OCI-LY1 (cell line): ENCODE data around the gene ADAMTS10.

Experiments
- H2AFZ ChIP-seq: fragments of 200-600 bp; sonication (generic), shearing (Covaris generic); 2 replicates; pipeline ENCODE4 v1.6.0; 2014; ENCODE audit warnings: antibody characterized with exemption, mild to moderate bottlenecking, low read length
- H3F3A ChIP-seq: fragments of 200-600 bp; sonication (generic), shearing (Covaris generic); 2 replicates; pipeline ENCODE4 v1.6.0; 2014; ENCODE audit warnings: mild to moderate bottlenecking, antibody characterized with exemption, low read length, moderate library complexity; ENCODE audit not compliant: insufficient read depth
- H3K27ac ChIP-seq: fragments of 200-600 bp; sonication (generic); 2 replicates; pipeline ENCODE4 v1.5.1; 2014; ENCODE audit warnings: low read length, mixed run types, mild to moderate bottlenecking, low read depth; ENCODE audit not compliant: poor library complexity, severe bottlenecking
- H3K27me3 ChIP-seq: fragments of 200-600 bp; sonication (generic); 2 replicates; pipeline ENCODE4 v1.6.0; 2014; ENCODE audit warnings: antibody characterized with exemption, mild to moderate bottlenecking, low read length, moderate library complexity; ENCODE audit not compliant: insufficient read depth
- H3K36me3 ChIP-seq: fragments of 200-600 bp; sonication (generic); 2 replicates; pipeline ENCODE4 v1.6.1; 2014; ENCODE audit warnings: mild to moderate bottlenecking, antibody characterized with exemption, low read length, moderate library complexity, mixed read lengths; ENCODE audit not compliant: insufficient read depth
- H3K4me1 ChIP-seq: fragments of 200-600 bp; sonication (generic); 2 replicates; pipeline ENCODE4 v1.5.1; 2014; ENCODE audit warnings: mild to moderate bottlenecking, low read length, moderate library complexity; ENCODE audit not compliant: insufficient read depth, severe bottlenecking
- H3K4me2 ChIP-seq: fragments of 200-600 bp; sonication (generic), shearing (Covaris generic); 2 replicates; pipeline ENCODE4 v1.6.1; 2014; ENCODE audit warnings: low read length
- H3K4me3 ChIP-seq: fragments of 200-600 bp; sonication (generic); 2 replicates; pipeline ENCODE4 v1.5.1; 2014; ENCODE audit warnings: low read length, low read depth, mild to moderate bottlenecking, mixed read lengths; ENCODE audit not compliant: poor library complexity, severe bottlenecking
- H3K79me2 ChIP-seq: fragments of 200-600 bp; shearing (Covaris generic); 2 replicates; pipeline ENCODE4 v1.6.1; 2016; ENCODE audit warnings: mixed run types, low read length, mixed read lengths; ENCODE audit not compliant: insufficient read depth
- H3K9ac ChIP-seq: fragments of 200-600 bp; sonication (generic), shearing (Covaris generic); 2 replicates; pipeline ENCODE4 v1.6.1; 2014; ENCODE audit warnings: mild to moderate bottlenecking, low read length, mixed read lengths
- H3K9me2 ChIP-seq: fragments of 200-600 bp; sonication (generic), shearing (Covaris generic); 2 replicates; pipeline ENCODE4 v1.6.1; 2014; ENCODE audit warnings: low read depth, mild to moderate bottlenecking, low read length, mixed read lengths
- H3K9me3 ChIP-seq: fragments of 200-600 bp; shearing (Covaris generic); 2 replicates; pipeline ENCODE4 v1.6.1; 2014; ENCODE audit warnings: low read length, mixed read lengths
- H4K20me1 ChIP-seq: fragments of 200-600 bp; sonication (generic), shearing (Covaris generic); 2 replicates; pipeline ENCODE4 v1.6.0; 2016; ENCODE audit warnings: mild to moderate bottlenecking, low read length; ENCODE audit not compliant: insufficient read depth
- EZH2 ChIP-seq: fragments of 200-600 bp; sonication (generic), shearing (Covaris generic); IDR thresholded peaks from 2 replicates; pipeline ENCODE4 v1.8.0; 2017; ENCODE audit warnings: borderline replicate concordance, mixed run types, mild to moderate bottlenecking, antibody characterized with exemption, low read length, moderate library complexity, mixed read lengths
- TF ChIP-seq, protein P1 (sequence below): fragments of 200-600 bp; sonication (generic), shearing (Covaris generic); IDR thresholded peaks from 2 replicates; pipeline ENCODE4 v1.5.1; 2017; ENCODE audit warnings: mild to moderate bottlenecking, antibody characterized with exemption, low read length, moderate library complexity, mixed read lengths

The ADAMTS10 gene

DNA sequence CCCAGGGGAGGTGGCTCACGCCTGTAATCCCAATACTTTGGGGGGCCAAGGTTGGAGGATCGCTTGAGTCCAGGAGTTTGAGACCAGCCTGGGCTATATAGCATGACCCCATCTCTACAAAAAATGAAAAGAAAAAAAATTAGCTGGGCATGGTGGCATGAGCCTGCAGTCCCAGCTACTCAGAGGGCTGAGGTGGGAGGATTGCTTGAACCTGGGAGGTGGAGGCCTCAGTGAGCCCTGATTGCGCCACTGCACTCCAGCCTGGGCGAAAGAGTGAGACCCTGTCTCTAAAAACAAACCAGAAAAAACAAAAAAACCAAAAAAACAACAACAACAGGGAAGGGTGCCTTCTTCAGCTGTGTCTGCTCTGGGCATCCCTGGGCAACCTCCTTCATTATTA is 32.8 kb downstream of the ADAMTS10 start:
- no peaks in the 10 kb centered on the region for H3K4me1 ChIP-seq
- H2AFZ ChIP-seq, result no peak overlapping the region
- no peaks in the 10 kb centered on the region for H4K20me1 ChIP-seq
- H3K36me3 ChIP-seq, result no peaks in the 10 kb centered on the region
- no peak overlapping the region for H3K4me3 ChIP-seq
- no peak overlapping the region for H3K27ac ChIP-seq
- no peaks in the 10 kb centered on the region for H3K79me2 ChIP-seq
- no peak overlapping the region for H3K9ac ChIP-seq
- H3K9me3 ChIP-seq, result no peaks in the 10 kb centered on the region
- TF ChIP-seq, protein P1, sequence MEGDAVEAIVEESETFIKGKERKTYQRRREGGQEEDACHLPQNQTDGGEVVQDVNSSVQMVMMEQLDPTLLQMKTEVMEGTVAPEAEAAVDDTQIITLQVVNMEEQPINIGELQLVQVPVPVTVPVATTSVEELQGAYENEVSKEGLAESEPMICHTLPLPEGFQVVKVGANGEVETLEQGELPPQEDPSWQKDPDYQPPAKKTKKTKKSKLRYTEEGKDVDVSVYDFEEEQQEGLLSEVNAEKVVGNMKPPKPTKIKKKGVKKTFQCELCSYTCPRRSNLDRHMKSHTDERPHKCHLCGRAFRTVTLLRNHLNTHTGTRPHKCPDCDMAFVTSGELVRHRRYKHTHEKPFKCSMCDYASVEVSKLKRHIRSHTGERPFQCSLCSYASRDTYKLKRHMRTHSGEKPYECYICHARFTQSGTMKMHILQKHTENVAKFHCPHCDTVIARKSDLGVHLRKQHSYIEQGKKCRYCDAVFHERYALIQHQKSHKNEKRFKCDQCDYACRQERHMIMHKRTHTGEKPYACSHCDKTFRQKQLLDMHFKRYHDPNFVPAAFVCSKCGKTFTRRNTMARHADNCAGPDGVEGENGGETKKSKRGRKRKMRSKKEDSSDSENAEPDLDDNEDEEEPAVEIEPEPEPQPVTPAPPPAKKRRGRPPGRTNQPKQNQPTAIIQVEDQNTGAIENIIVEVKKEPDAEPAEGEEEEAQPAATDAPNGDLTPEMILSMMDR, result no peak
- no peak for TF ChIP-seq EZH2
- no peak overlapping the region for H3K4me2 ChIP-seq
- no peaks in the 10 kb centered on the region for H3K9me2 ChIP-seq
- H3F3A ChIP-seq, result no peaks in the 10 kb centered on the region
- peaks cover 4% of the 10 kb centered on the region; the same call in 1 of the 2 replicates for H3K27me3 ChIP-seq

DNA sequence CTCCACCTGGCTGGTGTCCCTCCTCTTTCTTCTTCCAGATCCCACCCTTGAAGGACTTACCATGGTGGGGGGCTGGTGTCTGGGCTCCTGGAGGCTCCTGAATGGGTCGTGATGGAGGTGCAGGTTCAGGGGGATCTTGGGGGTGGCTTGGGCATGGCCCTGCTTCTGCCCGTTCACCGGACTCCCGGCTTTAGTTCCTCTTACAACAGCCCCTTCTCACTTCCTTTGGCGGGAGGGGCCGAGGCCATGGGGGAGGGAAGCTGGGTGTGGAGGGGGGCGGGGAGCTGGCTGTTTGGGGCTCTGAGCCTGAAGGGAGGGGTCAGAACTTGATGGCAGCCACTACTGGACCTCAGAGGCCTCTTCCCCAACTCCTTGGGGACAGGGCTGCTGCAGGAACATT is 33.3 kb downstream of the ADAMTS10 start, which contains the start of gene MYO1F:
Gene MYO1F (minus strand): TSS at position 196 of the 400 bp plus-strand sequence. CDS start 133 bp downstream, at position 63.
- no peak for TF ChIP-seq EZH2
- TF ChIP-seq, protein P1, result no peak
- no peak within 1 kb of the TSS for H3K4me3 ChIP-seq
- no peaks in the 10 kb centered on the region for H3K79me2 ChIP-seq
- H4K20me1 ChIP-seq, result no peaks in the 10 kb centered on the region
- H2AFZ ChIP-seq, result no peak within 1 kb of the TSS
- H3K9ac ChIP-seq, result no peak within 1 kb of the TSS
- no peaks in the 10 kb centered on the region for H3K9me2 ChIP-seq
- peaks cover 4% of the 10 kb centered on the region; the same call in 1 of the 2 replicates for H3K27me3 ChIP-seq
- H3K4me2 ChIP-seq, result no peak within 1 kb of the TSS
- H3K9me3 ChIP-seq, result no peaks in the 10 kb centered on the region
- no peaks in the 10 kb centered on the region for H3K4me1 ChIP-seq
- H3F3A ChIP-seq, result no peaks in the 10 kb centered on the region
- H3K36me3 ChIP-seq, result no peaks in the 10 kb centered on the region
- no peak within 1 kb of the TSS for H3K27ac ChIP-seq

DNA sequence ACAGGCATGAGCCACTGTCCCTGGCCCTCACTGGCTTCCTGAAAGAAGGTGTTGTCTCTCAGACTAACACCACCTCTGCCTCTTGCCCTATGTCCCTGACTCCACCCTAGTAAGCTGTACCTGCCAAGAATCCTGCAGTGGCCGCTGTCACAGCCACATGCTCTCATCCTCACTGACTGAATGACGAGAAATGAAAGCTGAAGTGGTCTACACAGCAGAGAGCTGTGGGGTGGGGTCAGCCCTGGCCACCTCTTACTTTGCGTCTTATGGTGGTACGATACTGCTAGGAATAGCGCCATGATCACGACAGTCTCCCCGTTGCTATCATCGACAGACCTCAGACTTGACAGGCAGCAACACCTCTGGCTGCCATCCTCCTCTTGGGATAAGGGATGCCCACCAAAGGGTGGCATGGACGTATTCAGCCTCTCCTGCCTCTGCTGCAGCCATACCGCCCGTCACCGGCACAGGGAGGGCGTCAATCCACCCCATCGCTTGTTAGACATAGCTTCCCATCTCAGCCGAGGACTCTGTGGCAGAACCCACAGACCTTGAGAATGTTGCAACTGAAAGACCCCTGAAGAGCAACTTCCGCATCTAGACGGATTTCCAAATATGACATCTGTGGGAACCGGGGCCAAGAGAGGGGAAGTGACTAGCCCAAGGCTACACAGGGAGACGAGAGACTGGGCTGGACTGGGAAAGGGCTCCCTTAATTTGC is 34.1 kb downstream of the ADAMTS10 start:
- H4K20me1 ChIP-seq, result no peaks in the 10 kb centered on the region
- no peaks in the 10 kb centered on the region for H3K4me1 ChIP-seq
- H3K9me2 ChIP-seq, result no peaks in the 10 kb centered on the region
- H3K79me2 ChIP-seq, result no peaks in the 10 kb centered on the region
- H3K27me3 ChIP-seq, result peaks cover 4% of the 10 kb centered on the region; the same call in 1 of the 2 replicates
- no peak overlapping the region for H3K4me3 ChIP-seq
- no peaks in the 10 kb centered on the region for H3K9me3 ChIP-seq
- H3K4me2 ChIP-seq, result no peak overlapping the region
- no peak overlapping the region for H3K9ac ChIP-seq
- H3K27ac ChIP-seq, result no peak overlapping the region
- no peak overlapping the region for H2AFZ ChIP-seq
- H3F3A ChIP-seq, result no peaks in the 10 kb centered on the region
- TF ChIP-seq EZH2, result no peak
- TF ChIP-seq, protein P1, result no peak
- no peaks in the 10 kb centered on the region for H3K36me3 ChIP-seq
